Activated CD4-positive, alpha-beta T cell treated with anti-CD3 and anti-CD28 coated beads, Interleukin-2, amount 10 ng/mL, durations not matched to agents 7 days and 5 days (primary cell): ENCODE results near the gene RPAP2. TPM values are rescaled to one million over a fixed set of nuclear protein-coding genes. Genes with fewer than 3 reads are reported as not detected.
A peak's percentile ranks its signal among the peaks of the same experiment; 100 is the strongest.

ENCODE experiments used
- CTCF ChIA-PET: fragments of 350-600 bp; sonication (Branson Sonifier 250); formaldehyde crosslinking; loops from one replicate; lab custom pipeline; 2021; ENCODE audit warnings: antibody characterized with exemption; lab: Charles Lee
- POLR2A ChIA-PET: fragments of 350-600 bp; sonication (Branson Sonifier 250); formaldehyde crosslinking; loops from one replicate; lab custom pipeline; 2021; ENCODE audit warnings: antibody characterized with exemption; lab: Charles Lee
- DNase-seq: peaks from one replicate; pipeline ENCODE4 v3.0.0-alpha.2; 2020
- H3K27ac Mint-ChIP-seq: one replicate; pipeline ENCODE4 v1.8.0; 2021; ENCODE audit warnings: mild to moderate bottlenecking, moderate library complexity, mixed read lengths
- H3K27me3 Mint-ChIP-seq: one replicate; pipeline ENCODE4 v1.8.0; 2021; ENCODE audit warnings: mixed read lengths
- H3K36me3 Mint-ChIP-seq: one replicate; pipeline ENCODE4 v1.8.0; 2021; ENCODE audit warnings: low read depth, mixed read lengths
- H3K4me1 Mint-ChIP-seq: one replicate; pipeline ENCODE4 v1.8.0; 2021; ENCODE audit warnings: mixed read lengths
- H3K4me3 Mint-ChIP-seq: one replicate; pipeline ENCODE4 v1.8.0; 2021; ENCODE audit warnings: mild to moderate bottlenecking, moderate library complexity, mixed read lengths
- H3K9me3 Mint-ChIP-seq: one replicate; pipeline ENCODE4 v1.8.0; 2021; ENCODE audit warnings: mixed read lengths
- total RNA-seq, 2 experiments: library from RNA; stranded (reverse); gene quantifications; one replicate each; pipeline ENCODE4 v1.2.3, GENCODE V29; 2021

Gene RPAP2
- total RNA-seq, 2 experiments from 2014 or later: 28.1 to 35.3 TPM

- no peak for DNase-seq
- CTCF ChIA-PET: no interaction called here
- Mint-ChIP-seq H3K36me3 (no peaks in the 10 kb centered on the region), H3K9me3 (no peaks in the 10 kb centered on the region), H3K4me1 (peaks cover 17% of the 10 kb centered on the region), H3K27me3 (peaks cover 2% of the 10 kb centered on the region), H3K27ac (no peak overlapping the region), H3K4me3 (no peak overlapping the region)
- POLR2A ChIA-PET: no interaction called here
Observed at GRCh38 chr1:92442351-92442750, 143.5 kb downstream of the RPAP2 start.

GRCh38 chr1:92443893-92444292, 145.0 kb downstream of the RPAP2 start:
- Mint-ChIP-seq H3K36me3 (no peaks in the 10 kb centered on the region), H3K27me3 (peaks cover 2% of the 10 kb centered on the region), H3K4me3 (no peak overlapping the region), H3K9me3 (no peaks in the 10 kb centered on the region), H3K27ac (no peak overlapping the region), H3K4me1 (peaks cover 17% of the 10 kb centered on the region)
- CTCF ChIA-PET: interaction anchor here (1.5 kb wide), 1 partner anchor 20 kb away, joined by 3 read pairs; no protein-coding TSS in a partner anchor
- no peak for DNase-seq
- POLR2A ChIA-PET: no interaction called here

DNA sequence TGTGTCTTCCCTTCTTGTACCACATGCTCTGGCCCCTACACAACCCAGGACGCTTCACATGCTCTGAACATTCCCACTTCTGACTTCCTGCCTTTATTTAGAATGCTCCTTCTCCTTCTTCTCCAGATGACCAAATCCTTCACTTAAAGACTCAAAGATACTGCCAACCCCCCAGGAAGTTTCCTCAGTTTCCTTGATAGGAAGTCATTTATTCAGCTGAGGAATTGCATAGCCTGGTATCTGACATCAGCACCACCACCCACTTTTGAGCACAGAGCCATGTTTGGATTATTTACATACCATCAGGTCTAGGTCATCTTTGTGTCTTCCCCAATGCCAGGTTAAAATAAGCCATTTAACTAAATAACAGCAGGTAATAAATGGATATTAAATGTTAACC, 145.5 kb downstream of the RPAP2 start:
- H3K36me3 Mint-ChIP-seq: no peaks in the 10 kb centered on the region
- H3K4me1 Mint-ChIP-seq: peaks cover 12% of the 10 kb centered on the region
- H3K27ac Mint-ChIP-seq: peak overlapping the region; percentile 6
- H3K4me3 Mint-ChIP-seq: no peak overlapping the region
- no peaks in the 10 kb centered on the region for H3K9me3 Mint-ChIP-seq
- POLR2A ChIA-PET: no interaction called here
- H3K27me3 Mint-ChIP-seq: peaks cover 2% of the 10 kb centered on the region
- CTCF ChIA-PET: interaction anchor here (0.6 to 1.5 kb wide), 2 partner anchors 21 to 1054 kb away, joined by 3 to 4 read pairs; no protein-coding TSS in a partner anchor
- DNase-seq: no peak

GRCh38 chr1:92445865-92446264, 147.0 kb downstream of the RPAP2 start:
- no peaks in the 10 kb centered on the region for H3K36me3 Mint-ChIP-seq
- H3K9me3 Mint-ChIP-seq: peaks cover 3% of the 10 kb centered on the region
- no peak overlapping the region for H3K27ac Mint-ChIP-seq
- peaks cover 2% of the 10 kb centered on the region for H3K27me3 Mint-ChIP-seq
- ChIA-PET POLR2A (no interaction called here), CTCF (no interaction called here)
- H3K4me3 Mint-ChIP-seq: no peak overlapping the region
- no peak for DNase-seq
- H3K4me1 Mint-ChIP-seq: peaks cover 8% of the 10 kb centered on the region

DNA sequence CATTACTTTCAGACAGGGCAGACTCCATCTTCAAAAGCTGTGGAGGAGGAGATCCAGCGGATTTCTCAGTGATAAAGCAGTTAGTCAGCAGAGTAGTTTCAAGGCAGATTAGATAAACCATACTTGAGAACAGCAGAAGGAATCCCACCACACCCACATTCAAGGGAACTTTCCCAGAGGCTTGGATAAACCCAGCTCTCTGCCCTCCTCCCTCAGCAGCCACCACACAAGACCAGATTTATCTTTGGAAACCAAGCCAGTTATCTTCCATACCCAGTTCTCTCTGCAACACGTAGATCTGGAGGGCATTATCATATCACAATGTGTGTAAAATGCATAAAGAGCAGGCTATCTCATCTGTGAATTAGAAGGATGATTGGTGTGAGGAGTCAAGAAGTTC, 147.7 kb downstream of the RPAP2 start:
- Mint-ChIP-seq H3K27me3 (peaks cover 2% of the 10 kb centered on the region), H3K9me3 (peaks cover 3% of the 10 kb centered on the region), H3K36me3 (no peaks in the 10 kb centered on the region), H3K4me3 (no peak overlapping the region), H3K4me1 (peaks cover 8% of the 10 kb centered on the region), H3K27ac (no peak overlapping the region)
- ChIA-PET CTCF (no interaction called here), POLR2A (no interaction called here)
- no peak for DNase-seq

DNA sequence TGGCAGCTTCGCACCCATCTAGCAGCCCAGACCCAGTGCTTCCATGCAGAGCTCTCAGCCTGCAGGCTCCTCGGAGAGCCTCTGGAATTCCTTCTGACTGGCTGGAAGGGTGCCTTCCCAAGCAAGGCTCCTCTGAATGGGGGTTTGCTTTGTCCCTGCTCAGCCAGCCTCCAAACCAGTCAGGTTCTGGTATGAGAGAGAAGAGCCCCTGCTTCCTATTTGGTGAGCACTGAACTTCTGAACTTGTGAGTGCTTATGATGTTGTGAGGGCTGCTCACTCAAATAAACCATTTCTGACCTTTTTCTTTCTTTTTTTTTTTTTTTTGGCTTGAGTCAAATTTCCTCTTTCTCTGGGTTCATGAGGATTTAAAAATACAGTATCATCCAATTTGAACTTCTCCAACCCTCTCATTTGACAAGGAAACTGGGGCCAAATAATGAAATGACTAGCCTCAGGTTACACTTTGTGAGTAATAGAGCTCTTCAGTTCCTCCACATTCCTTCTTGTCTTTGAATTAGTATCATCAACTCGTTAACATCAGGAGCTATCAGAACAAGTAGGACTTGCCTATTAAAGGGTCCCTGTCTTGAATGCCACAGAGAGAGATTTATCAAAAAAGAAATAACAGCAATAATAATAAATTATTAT, 148.3 kb downstream of the RPAP2 start:
- H3K27me3 Mint-ChIP-seq: peaks cover 2% of the 10 kb centered on the region
- no peak for DNase-seq
- no peak overlapping the region for H3K4me3 Mint-ChIP-seq
- peaks cover 8% of the 10 kb centered on the region for H3K4me1 Mint-ChIP-seq
- no peak overlapping the region for H3K27ac Mint-ChIP-seq
- no peaks in the 10 kb centered on the region for H3K36me3 Mint-ChIP-seq
- ChIA-PET POLR2A (no interaction called here), CTCF (interaction anchor here (0.5 to 0.7 kb wide), 2 partner anchors 94 to 174 kb away, joined by 3 to 4 read pairs; no protein-coding TSS in a partner anchor)
- H3K9me3 Mint-ChIP-seq: peaks cover 3% of the 10 kb centered on the region

DNA sequence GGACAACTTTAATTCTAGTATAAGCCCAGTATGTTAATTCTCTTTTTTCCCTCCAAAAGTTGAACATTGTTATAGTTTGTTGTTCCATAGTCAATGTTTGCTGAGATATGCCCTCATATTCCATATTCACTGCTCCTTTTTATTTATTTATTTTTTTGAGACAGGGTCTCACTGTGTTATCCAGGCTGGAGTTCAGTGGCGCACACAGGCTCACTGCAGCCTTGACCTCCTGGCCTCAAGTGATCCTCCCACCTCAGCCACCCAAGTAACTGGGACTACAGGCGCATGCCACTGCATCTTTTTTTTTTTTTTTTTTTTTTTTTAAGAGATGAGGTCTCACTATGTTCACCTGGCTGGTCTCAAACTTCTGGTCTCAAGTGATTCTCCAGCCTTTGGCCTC, 149.1 kb downstream of the RPAP2 start:
- Mint-ChIP-seq H3K4me3 (no peak overlapping the region), H3K4me1 (peaks cover 8% of the 10 kb centered on the region), H3K27ac (no peak overlapping the region), H3K36me3 (no peaks in the 10 kb centered on the region), H3K9me3 (peaks cover 3% of the 10 kb centered on the region), H3K27me3 (peaks cover 2% of the 10 kb centered on the region)
- POLR2A ChIA-PET: no interaction called here
- no peak for DNase-seq
- CTCF ChIA-PET: interaction anchor here (0.5 kb wide), 1 partner anchor 175 kb away, joined by 3 read pairs; no protein-coding TSS in a partner anchor

Other genes starting within 250 kb of the RPAP2 start
- not detected for gene SETSIP, start 223.6 kb upstream of the RPAP2 start, total RNA-seq
- 1 to 10 TPM; 1.6 to 2.7 TPM for gene BTBD8, start 218.7 kb upstream of the RPAP2 start, total RNA-seq
- not detected for gene C1orf146, start 81.1 kb upstream of the RPAP2 start, total RNA-seq
- gene GLMN, start 72 bp upstream of the RPAP2 start, total RNA-seq: 10 to 100 TPM; 14.2 to 18.2 TPM
- gene GFI1, start 187.9 kb downstream of the RPAP2 start, total RNA-seq: 10 to 100 TPM; 47.8 to 49.6 TPM